HepG2 (cell line): ENCODE results near the gene PXK. TPM values are rescaled to one million over a fixed set of nuclear protein-coding genes. Genes with fewer than 3 reads are reported as not detected.

Experiments used
- DDIT3 ChIP-seq: sonication (generic); formaldehyde crosslinking; IDR thresholded peaks from 2 replicates; pipeline ENCODE4 v1.4.0; 2020; ENCODE audit warnings: mild to moderate bottlenecking, missing genetic modification reagents
- FOXM1 ChIP-seq: sonication (generic); formaldehyde crosslinking; IDR thresholded peaks from 2 replicates; pipeline ENCODE4 v1.5.0; 2020; ENCODE audit warnings: missing genetic modification reagents
- HIC2 ChIP-seq: sonication (generic); formaldehyde crosslinking; IDR thresholded peaks from 2 replicates; pipeline ENCODE4 v1.9.0; 2022; ENCODE audit warnings: low read depth, missing genetic modification reagents
- HOXA3 ChIP-seq: sonication (generic); formaldehyde crosslinking; IDR thresholded peaks from 2 replicates; pipeline ENCODE4 v1.5.0; 2020; ENCODE audit warnings: missing genetic modification reagents
- NRL ChIP-seq: sonication (generic); formaldehyde crosslinking; IDR thresholded peaks from 2 replicates; pipeline ENCODE4 v1.5.0; 2020; ENCODE audit warnings: missing genetic modification reagents, mild to moderate bottlenecking, moderate library complexity, borderline replicate concordance
- PHF5A ChIP-seq: IDR thresholded peaks from one replicate; pipeline ENCODE4 v1.6.1; 2018; ENCODE audit warnings: low read depth, missing genetic modification reagents; ENCODE audit not compliant: unreplicated experiment
- PPARG ChIP-seq: conservative IDR thresholded peaks from 2 replicates; pipeline ENCODE4 v1.6.1; 2016; ENCODE audit warnings: missing biosample characterization, missing genetic modification reagents
- RAD51 ChIP-seq: fragments of 450-650 bp; IDR thresholded peaks from 2 replicates; pipeline ENCODE4 v1.6.1; 2016; ENCODE audit warnings: borderline replicate concordance
- SCMH1 ChIP-seq: sonication (generic); formaldehyde crosslinking; IDR thresholded peaks from 2 replicates; pipeline ENCODE4 v1.9.0; 2021; ENCODE audit warnings: missing genetic modification reagents, mild to moderate bottlenecking, borderline replicate concordance
- TCF7L2 ChIP-seq: IDR thresholded peaks from 2 replicates; pipeline ENCODE4 v1.6.1; 2011; ENCODE audit warnings: mild to moderate bottlenecking, low read depth, low read length, moderate library complexity
- THYN1 ChIP-seq: sonication (generic); formaldehyde crosslinking; IDR thresholded peaks from 2 replicates; pipeline ENCODE4 v1.8.1; 2023; ENCODE audit warnings: low read depth, mild to moderate bottlenecking, moderate library complexity, missing genetic modification reagents, borderline replicate concordance
- ZBTB26 ChIP-seq: IDR thresholded peaks from 2 replicates; pipeline ENCODE4 v1.6.1; 2016; ENCODE audit warnings: missing compliant biosample characterization, missing genetic modification reagents, borderline replicate concordance
- ZFP36 ChIP-seq: fragments of 150-350 bp; IDR thresholded peaks from 2 replicates; pipeline ENCODE4 v1.6.1; 2018; ENCODE audit warnings: borderline replicate concordance, low read length, low read depth; ENCODE audit not compliant: partially characterized antibody
- ZFP62 ChIP-seq: sonication (generic); formaldehyde crosslinking; IDR thresholded peaks from 2 replicates; pipeline ENCODE4 v1.4.0; 2020; ENCODE audit warnings: missing genetic modification reagents
- ZKSCAN5 ChIP-seq: sonication (generic); formaldehyde crosslinking; IDR thresholded peaks from 2 replicates; pipeline ENCODE4 v1.5.1; 2020; ENCODE audit warnings: mild to moderate bottlenecking, missing genetic modification reagents
- ZNF207 ChIP-seq: fragments of 450-650 bp; IDR thresholded peaks from 2 replicates; pipeline ENCODE4 v1.6.1; 2016; ENCODE audit warnings: antibody characterized with exemption, borderline replicate concordance
- ZNF530 ChIP-seq: sonication (generic); formaldehyde crosslinking; IDR thresholded peaks from 2 replicates; pipeline ENCODE4 v1.5.0; 2020; ENCODE audit warnings: low read depth, mild to moderate bottlenecking, missing genetic modification reagents
- ZNF646 ChIP-seq: sonication (generic); formaldehyde crosslinking; IDR thresholded peaks from 2 replicates; pipeline ENCODE4 v1.9.0; 2021; ENCODE audit warnings: mild to moderate bottlenecking, missing genetic modification reagents
- ZNF674 ChIP-seq: sonication (generic); formaldehyde crosslinking; IDR thresholded peaks from 2 replicates; pipeline ENCODE4 v1.5.0; 2020; ENCODE audit warnings: low read depth, mild to moderate bottlenecking, missing genetic modification reagents
- ZNF773 ChIP-seq: sonication (generic); formaldehyde crosslinking; IDR thresholded peaks from 2 replicates; pipeline ENCODE4 v1.4.0; 2020; ENCODE audit warnings: missing genetic modification reagents, borderline replicate concordance
- ZSCAN9 ChIP-seq: IDR thresholded peaks from 2 replicates; pipeline ENCODE4 v1.6.1; 2016; ENCODE audit warnings: borderline replicate concordance
- polyA plus RNA-seq, 8 experiments: library from polyadenylated mRNA; depleted of rRNA in 3 of 8; stranded (reverse) in 7 of 8; unstranded in 1 of 8; fragments of >200 nt; fragmentation: Illumina TruSeq in 4 of 8; extraction: Trizol in 4 of 8; gene quantifications; 2 replicates each; pipeline versions ENCODE4 v1.2.1 to v1.2.3, GENCODE V29; 2011 to 2016; ENCODE audit warnings: low read depth in 4 of 8, missing spikeins in 1 of 8, mixed read lengths in 1 of 8; ENCODE audit not compliant: insufficient read depth in 1 of 8
- total RNA-seq, 5 experiments: library from RNA; depleted of rRNA; stranded (reverse); fragments of >200 nt; fragmentation: Illumina TruSeq; extraction: Trizol; gene quantifications; 2 replicates each; pipeline ENCODE4 v1.2.3, GENCODE V29; 2016; ENCODE audit warnings: low read depth in 1 of 5

The PXK gene
- total and polyA plus RNA-seq, 2 of the 13 experiments (the other 11 are each of a cell fraction or from before 2014, with no cell fraction given): 6.4 to 18.6 TPM

- TF ChIP-seq PHF5A: peak; percentile 63
- TF ChIP-seq ZNF773 (CRISPR knock-in tag): peak; percentile 80; the same call in 1 of the 2 replicates
- TF ChIP-seq ZNF207: no peak
- no peak for TF ChIP-seq DDIT3 (CRISPR knock-in tag)
- TF ChIP-seq HOXA3 (CRISPR knock-in tag): peak; percentile 81
- no peak for TF ChIP-seq ZBTB26 (CRISPR knock-in tag)
- no peak for TF ChIP-seq RAD51
- no peak for TF ChIP-seq FOXM1 (CRISPR knock-in tag)
- TF ChIP-seq ZNF530 (CRISPR knock-in tag): no peak
- TF ChIP-seq NRL (CRISPR knock-in tag): no peak
- no peak for TF ChIP-seq SCMH1 (CRISPR knock-in tag)
- no peak for TF ChIP-seq ZNF674 (CRISPR knock-in tag)
- no peak for TF ChIP-seq HIC2 (CRISPR knock-in tag)
- TF ChIP-seq THYN1 (CRISPR knock-in tag): no peak
- TF ChIP-seq ZNF646: no peak
- TF ChIP-seq PPARG (CRISPR knock-in tag): 0 out of 2 replicates have a peak, but pooled peaks have one; percentile 20
- TF ChIP-seq ZSCAN9 (CRISPR knock-in tag): no peak
- TF ChIP-seq TCF7L2: no peak
- no peak for TF ChIP-seq ZFP62 (CRISPR knock-in tag)
- TF ChIP-seq ZFP36: no peak
- TF ChIP-seq ZKSCAN5: no peak
Observed at GRCh38 chr3:58332575-58333188, at the start of gene PXK (continued).
